GM12892 (cell line): ENCODE data around the gene YIF1B.

Experiments used
- POLR2A ChIP-seq: IDR thresholded peaks from 2 replicates; pipeline ENCODE4 v1.6.1; 2011; ENCODE audit warnings: low read depth, low read length, control low read depth
- POLR2AphosphoS5 ChIP-seq: IDR thresholded peaks from 2 replicates; pipeline ENCODE4 v1.6.1; 2011; ENCODE audit warnings: low read depth, low read length, control low read depth

- TF ChIP-seq POLR2A (no peak), POLR2AphosphoS5 (no peak)
Measured at GRCh38 chr19:38285567-38285966, 30.2 kb downstream of the YIF1B start.
